Neural cell (in vitro differentiated cells): ENCODE measurements around the gene MANEA. TPM values are rescaled to one million over a fixed set of nuclear protein-coding genes. Genes with fewer than 3 reads are reported as not detected.
"Not testable (repeated sequence)": the region's sequence is repeated elsewhere in the genome, so short reads cannot be mapped to it uniquely, and the experiment has no call there.

Experiments
- H2AFZ ChIP-seq: fragments of 200-600, 300-800 bp; sonication (generic), shearing (Covaris generic); 2 replicates; pipeline ENCODE4 v1.6.0; 2014; ENCODE audit warnings: low read depth, mild to moderate bottlenecking, antibody characterized with exemption, low read length, moderate library complexity
- H3F3A ChIP-seq: fragments of 200-600 bp; shearing (Covaris generic); 2 replicates; pipeline ENCODE4 v1.6.1; 2016; ENCODE audit warnings: mild to moderate bottlenecking, moderate library complexity, mixed read lengths, antibody characterized with exemption, low read length; ENCODE audit not compliant: insufficient read depth, poor library complexity, severe bottlenecking
- H3K27ac ChIP-seq: fragments of 200-600, 300-800 bp; sonication (generic), shearing (Covaris generic); 2 replicates; pipeline ENCODE4 v1.5.1; 2014; ENCODE audit warnings: mild to moderate bottlenecking, low read length, moderate library complexity
- H3K27me3 ChIP-seq: fragments of 300-800, 200-600 bp; sonication (generic), shearing (Covaris generic); 2 replicates; pipeline ENCODE4 v1.6.0; 2014; ENCODE audit warnings: mild to moderate bottlenecking, low read depth, low read length, moderate library complexity; ENCODE audit not compliant: insufficient read depth
- H3K36me3 ChIP-seq: fragments of 300-800, 200-600 bp; sonication (generic), shearing (Covaris generic); 2 replicates; pipeline ENCODE4 v1.5.1; 2014; ENCODE audit warnings: mild to moderate bottlenecking, antibody characterized with exemption, low read length, moderate library complexity; ENCODE audit not compliant: insufficient read depth
- H3K4me2 ChIP-seq: fragments of 300-800, 200-600 bp; sonication (generic), shearing (Covaris generic); 2 replicates; pipeline ENCODE4 v1.6.0; 2014; ENCODE audit warnings: mild to moderate bottlenecking, low read length
- H3K4me3 ChIP-seq: fragments of 300-800, 200-600 bp; sonication (generic), shearing (Covaris generic); 2 replicates; pipeline ENCODE4 v1.5.1; 2014; ENCODE audit warnings: mild to moderate bottlenecking, low read length, moderate library complexity
- H3K79me2 ChIP-seq: fragments of 200-600 bp; shearing (Covaris generic); replicated peaks from 2 replicates; pipeline ENCODE4 v1.6.0; 2014; ENCODE audit warnings: mild to moderate bottlenecking, low read length, moderate library complexity; ENCODE audit not compliant: insufficient read depth
- H3K9ac ChIP-seq: fragments of 300-800, 200-600 bp; sonication (generic), shearing (Covaris generic); 2 replicates; pipeline ENCODE4 v1.6.1; 2016; ENCODE audit warnings: mild to moderate bottlenecking, low read length, mixed read lengths
- H3K9me2 ChIP-seq: fragments of 200-600 bp; shearing (Covaris generic); 2 replicates; pipeline ENCODE4 v1.6.1; 2016; ENCODE audit warnings: mild to moderate bottlenecking, low read length, mixed read lengths; ENCODE audit not compliant: insufficient read depth
- H3K9me3 ChIP-seq: fragments of 200-600, 300-800 bp; sonication (generic), shearing (Covaris generic); 2 replicates; pipeline ENCODE4 v1.6.1; 2016; ENCODE audit warnings: mild to moderate bottlenecking, mixed run types, low read length, moderate library complexity, mixed read lengths
- H4K20me1 ChIP-seq: fragments of 200-600 bp; shearing (Covaris generic); 2 replicates; pipeline ENCODE4 v1.6.1; 2016; ENCODE audit warnings: mild to moderate bottlenecking, mixed run types; ENCODE audit not compliant: insufficient read depth
- EP300 ChIP-seq: fragments of 450-650 bp; conservative IDR thresholded peaks from 2 replicates; pipeline ENCODE4 v1.6.1; 2014; ENCODE audit warnings: antibody characterized with exemption, mild to moderate bottlenecking, moderate library complexity; ENCODE audit not compliant: poor library complexity, severe bottlenecking
- EZH2 ChIP-seq: fragments of 200-600, 300-800 bp; shearing (Covaris generic), sonication (generic); IDR thresholded peaks from 2 replicates; pipeline ENCODE4 v1.6.1; 2014; ENCODE audit warnings: antibody characterized with exemption, low read length, borderline replicate concordance, mild to moderate bottlenecking; ENCODE audit not compliant: insufficient read depth, poor library complexity, severe bottlenecking
- MXI1 ChIP-seq: fragments of 450-650 bp; conservative IDR thresholded peaks from 2 replicates; pipeline ENCODE4 v1.6.1; 2014; ENCODE audit warnings: antibody characterized with exemption, mild to moderate bottlenecking; ENCODE audit not compliant: poor library complexity, severe bottlenecking
- POLR2AphosphoS5 ChIP-seq: IDR thresholded peaks from 2 replicates; pipeline ENCODE4 v1.6.1; 2012
- RAD21 ChIP-seq: fragments of 450-650 bp; conservative IDR thresholded peaks from 2 replicates; pipeline ENCODE4 v1.6.1; 2014; ENCODE audit warnings: antibody characterized with exemption, mild to moderate bottlenecking, moderate library complexity
- REST ChIP-seq: IDR thresholded peaks from 2 replicates; pipeline ENCODE4 v1.6.1; 2012; ENCODE audit warnings: borderline replicate concordance
- SMC3 ChIP-seq: fragments of 450-650 bp; conservative IDR thresholded peaks from 2 replicates; pipeline ENCODE4 v1.6.1; 2014; ENCODE audit warnings: antibody characterized with exemption, mild to moderate bottlenecking, moderate library complexity; ENCODE audit not compliant: poor library complexity
- TAF1 ChIP-seq: IDR thresholded peaks from 2 replicates; pipeline ENCODE4 v1.6.1; 2012; ENCODE audit warnings: low read depth
- polyA plus RNA-seq: library from polyadenylated mRNA; depleted of rRNA; stranded (reverse); fragments of >200 nt; gene quantifications from 2 replicates; pipeline ENCODE4 v1.2.3, GENCODE V29; 2014
- TF ChIP-seq, protein P1 (sequence below): fragments of 450-650 bp; IDR thresholded peaks from 2 replicates; pipeline ENCODE4 v1.5.1; 2014; ENCODE audit warnings: antibody characterized with exemption, mild to moderate bottlenecking, moderate library complexity; ENCODE audit not compliant: poor library complexity, severe bottlenecking

Gene MANEA
- polyA plus RNA-seq, 1 donor from 2014 or later, result 7.9 TPM

- no peaks in the 10 kb centered on the region for H3K9me3 ChIP-seq
- H3K27ac ChIP-seq, result no peak overlapping the region
- no peak overlapping the region for H3K4me3 ChIP-seq
- no peak overlapping the region for H2AFZ ChIP-seq
- no peak overlapping the region for H3K9ac ChIP-seq
- no peak overlapping the region for H3K4me2 ChIP-seq
- no peaks in the 10 kb centered on the region for H3K36me3 ChIP-seq
- H3K9me2 ChIP-seq, result no peaks in the 10 kb centered on the region
- H3K79me2 ChIP-seq, result peaks cover 17% of the 10 kb centered on the region
- no peak for TF ChIP-seq POLR2AphosphoS5
- no peak for TF ChIP-seq RAD21
- no peak for TF ChIP-seq REST
- TF ChIP-seq TAF1, result no peak
- TF ChIP-seq, protein P1, sequence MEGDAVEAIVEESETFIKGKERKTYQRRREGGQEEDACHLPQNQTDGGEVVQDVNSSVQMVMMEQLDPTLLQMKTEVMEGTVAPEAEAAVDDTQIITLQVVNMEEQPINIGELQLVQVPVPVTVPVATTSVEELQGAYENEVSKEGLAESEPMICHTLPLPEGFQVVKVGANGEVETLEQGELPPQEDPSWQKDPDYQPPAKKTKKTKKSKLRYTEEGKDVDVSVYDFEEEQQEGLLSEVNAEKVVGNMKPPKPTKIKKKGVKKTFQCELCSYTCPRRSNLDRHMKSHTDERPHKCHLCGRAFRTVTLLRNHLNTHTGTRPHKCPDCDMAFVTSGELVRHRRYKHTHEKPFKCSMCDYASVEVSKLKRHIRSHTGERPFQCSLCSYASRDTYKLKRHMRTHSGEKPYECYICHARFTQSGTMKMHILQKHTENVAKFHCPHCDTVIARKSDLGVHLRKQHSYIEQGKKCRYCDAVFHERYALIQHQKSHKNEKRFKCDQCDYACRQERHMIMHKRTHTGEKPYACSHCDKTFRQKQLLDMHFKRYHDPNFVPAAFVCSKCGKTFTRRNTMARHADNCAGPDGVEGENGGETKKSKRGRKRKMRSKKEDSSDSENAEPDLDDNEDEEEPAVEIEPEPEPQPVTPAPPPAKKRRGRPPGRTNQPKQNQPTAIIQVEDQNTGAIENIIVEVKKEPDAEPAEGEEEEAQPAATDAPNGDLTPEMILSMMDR, result no peak
- no peak for TF ChIP-seq SMC3
- TF ChIP-seq MXI1, result no peak
- no peak for TF ChIP-seq EZH2
- no peak for TF ChIP-seq EP300
- H3F3A ChIP-seq, result no peaks in the 10 kb centered on the region
- H4K20me1 ChIP-seq, result no peaks in the 10 kb centered on the region
- no peaks in the 10 kb centered on the region for H3K27me3 ChIP-seq
These were observed 3.7 kb downstream of the MANEA start for GRCh38 chr6:95581073-95581472.

GRCh38 chr6:95584226-95584625 is 6.9 kb downstream of the MANEA start:
- H3K27ac ChIP-seq, H3K9ac ChIP-seq, H3K9me3 ChIP-seq, H3K79me2 ChIP-seq, H2AFZ ChIP-seq, H3K9me2 ChIP-seq, H3K36me3 ChIP-seq, H3K27me3 ChIP-seq, H3F3A ChIP-seq, H3K4me3 ChIP-seq, H3K4me2 ChIP-seq, H4K20me1 ChIP-seq: not testable (repeated sequence)

DNA sequence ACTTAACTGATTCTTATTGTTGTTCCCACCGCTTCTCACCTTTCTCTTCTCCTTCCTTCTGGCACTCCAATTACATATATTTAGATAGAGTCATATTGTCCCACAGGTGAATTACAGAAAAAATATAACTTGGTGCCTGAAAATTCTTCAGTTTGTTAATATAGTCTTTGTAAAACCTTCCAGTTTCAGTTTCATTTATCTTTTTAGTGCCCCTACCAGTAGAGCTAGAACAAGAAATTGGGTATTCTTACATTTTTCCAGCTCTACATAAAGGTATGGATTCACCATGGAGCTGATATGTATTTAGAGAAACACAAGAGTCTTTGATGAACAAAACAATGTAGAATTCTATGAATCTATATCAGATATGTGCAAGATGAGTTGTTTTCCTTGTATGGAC is 10.7 kb downstream of the MANEA start:
- H3K27ac ChIP-seq, result no peak overlapping the region
- H3K27me3 ChIP-seq, result no peaks in the 10 kb centered on the region
- H3F3A ChIP-seq, result no peaks in the 10 kb centered on the region
- H2AFZ ChIP-seq, result no peak overlapping the region
- TF ChIP-seq SMC3 (no peak), MXI1 (no peak), TAF1 (no peak), RAD21 (no peak)
- H3K4me2 ChIP-seq, result no peak overlapping the region
- no peak overlapping the region for H3K9ac ChIP-seq
- no peaks in the 10 kb centered on the region for H4K20me1 ChIP-seq
- H3K9me2 ChIP-seq, result no peaks in the 10 kb centered on the region
- H3K36me3 ChIP-seq, result no peaks in the 10 kb centered on the region
- H3K79me2 ChIP-seq, result no peaks in the 10 kb centered on the region
- H3K9me3 ChIP-seq, result no peaks in the 10 kb centered on the region
- H3K4me3 ChIP-seq, result no peak overlapping the region
